Activated naive CD4-positive, alpha-beta T cell (primary cell): Measurements from ENCODE around the gene YDJC.

ENCODE experiments used
- DNase-seq, 4 experiments: peaks; one replicate each; lab custom pipeline; 2025; lab: John Stamatoyannopoulos, UW

The YDJC gene

GRCh38 chr22:21579474-21579851 is 50.4 kb downstream of the YDJC start:
- no peak for DNase-seq
